Medulla oblongata (tissue), 1 donor: Measurements from ENCODE around the gene EFHC1.
"Not testable (repeated sequence)": the region's sequence is repeated elsewhere in the genome, so short reads cannot be mapped to it uniquely, and the experiment has no call there.

ENCODE experiments used
- DNase-seq: peaks from one replicate; pipeline ENCODE4 v3.0.0-alpha.2; 2015; ENCODE audit errors: extremely low spot score

Gene EFHC1

DNA sequence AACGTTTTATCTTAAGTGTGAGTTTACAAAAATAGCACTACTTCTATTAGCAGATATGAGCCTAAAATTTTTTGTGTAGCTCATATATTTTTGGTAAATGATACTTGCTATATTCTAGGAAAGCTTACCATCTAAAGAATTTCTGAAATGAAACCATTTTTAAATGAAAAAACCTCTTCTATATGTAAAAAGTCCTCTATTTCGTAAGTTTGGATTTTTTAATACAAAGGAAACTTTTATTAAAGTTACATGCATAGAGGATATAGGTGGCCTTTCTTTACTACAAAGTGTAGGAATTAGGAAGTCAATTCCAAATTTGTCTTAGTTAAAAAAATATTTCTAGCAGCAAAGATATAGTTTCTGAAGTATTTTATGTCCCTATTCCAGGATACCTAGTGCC lies 18.8 kb downstream of the EFHC1 start:
- no peak for DNase-seq

DNA sequence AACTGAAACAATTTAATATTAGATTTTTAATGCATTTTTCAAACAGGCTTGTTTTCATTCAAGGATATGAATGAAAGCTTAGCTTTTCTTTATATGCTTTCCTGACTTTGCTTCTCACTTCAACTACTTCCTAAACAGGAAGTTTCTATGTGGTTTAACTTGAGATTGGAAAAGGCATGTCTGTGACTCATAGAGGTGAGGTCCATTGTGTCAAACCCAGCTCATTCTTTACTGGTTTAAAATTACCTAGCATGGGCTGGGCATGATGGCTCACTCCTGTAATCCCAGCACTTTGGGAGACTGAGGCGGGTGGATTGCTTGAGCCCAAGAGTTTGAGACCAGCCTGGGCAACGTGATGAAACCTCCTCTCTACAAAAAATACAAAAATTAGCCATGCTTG lies 34.4 kb downstream of the EFHC1 start:
- no peak for DNase-seq

DNA sequence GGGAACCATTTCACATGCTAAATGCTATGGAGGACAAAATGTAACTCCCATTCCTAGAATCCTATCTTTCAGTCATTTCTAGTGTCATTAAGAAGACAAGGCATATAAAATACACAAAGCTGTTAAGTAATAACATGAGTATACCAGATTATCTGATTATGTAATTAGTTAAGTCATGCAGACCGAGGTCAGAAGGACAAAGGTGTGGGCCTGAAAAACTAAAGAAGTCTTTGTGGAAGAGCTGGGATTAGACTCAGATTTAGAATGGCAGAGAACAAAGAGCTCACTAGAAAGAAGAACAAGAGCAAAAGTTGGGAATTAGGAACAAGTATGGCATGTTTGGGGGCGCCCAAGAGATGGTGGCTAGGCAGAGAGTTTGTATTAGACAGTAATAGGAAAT lies 37.0 kb downstream of the EFHC1 start:
- DNase-seq, result no peak

DNA sequence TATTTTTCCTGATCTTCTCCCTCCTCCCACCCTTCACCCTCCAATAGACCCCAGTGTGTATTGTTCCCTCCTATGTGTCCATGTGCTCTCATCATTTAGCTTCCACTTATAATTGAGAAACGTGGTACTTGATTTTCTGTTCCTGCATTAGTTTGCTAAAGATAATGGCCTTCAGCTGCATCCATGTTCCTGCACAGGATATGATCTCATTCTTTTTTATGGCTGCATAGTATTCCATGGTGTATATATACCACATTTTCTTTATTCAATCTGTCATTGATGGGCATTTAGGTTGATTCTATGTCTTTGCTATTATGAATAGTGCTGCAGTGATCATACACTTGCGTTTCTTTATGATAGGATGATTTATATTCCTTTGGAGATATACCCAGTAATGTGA lies 41.1 kb downstream of the EFHC1 start:
- not testable (repeated sequence) for DNase-seq

DNA sequence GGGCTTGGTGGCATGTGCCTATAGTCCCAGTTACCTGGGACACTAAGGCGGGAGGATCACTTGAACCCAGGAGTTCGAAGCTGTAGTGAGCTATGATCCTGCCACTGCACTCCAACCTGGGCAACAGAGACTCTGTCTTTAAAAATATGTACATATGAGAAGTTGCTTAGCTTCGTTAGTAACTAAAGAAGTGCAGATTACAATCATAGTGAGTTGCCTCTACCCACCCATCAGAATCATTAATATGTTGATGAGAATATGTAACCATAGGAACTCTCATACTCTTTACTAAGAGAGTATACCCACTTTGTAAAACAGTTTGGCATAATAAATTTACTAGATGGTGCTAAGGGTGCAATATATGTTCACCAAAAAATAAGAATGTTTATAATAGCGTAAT lies 54.0 kb downstream of the EFHC1 start:
- no peak for DNase-seq

DNA sequence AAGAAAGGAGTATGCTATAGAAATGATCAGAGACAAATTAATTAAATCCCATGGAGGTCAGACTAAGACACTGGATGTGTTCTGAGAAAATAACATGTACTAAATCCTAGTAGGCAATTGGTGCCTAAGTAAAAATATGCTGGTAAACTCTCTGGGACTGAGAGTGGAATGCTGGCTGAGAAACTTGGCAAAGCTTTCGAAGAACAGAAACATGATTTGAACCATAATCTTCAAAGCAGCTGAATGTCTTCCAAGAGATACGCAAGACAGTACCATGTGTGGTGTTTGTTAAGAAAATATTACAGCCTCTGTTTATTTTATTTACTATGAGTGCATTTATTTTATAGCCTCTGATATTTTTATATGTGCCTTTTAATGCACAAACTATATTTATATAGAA lies 55.2 kb downstream of the EFHC1 start:
- no peak for DNase-seq

DNA sequence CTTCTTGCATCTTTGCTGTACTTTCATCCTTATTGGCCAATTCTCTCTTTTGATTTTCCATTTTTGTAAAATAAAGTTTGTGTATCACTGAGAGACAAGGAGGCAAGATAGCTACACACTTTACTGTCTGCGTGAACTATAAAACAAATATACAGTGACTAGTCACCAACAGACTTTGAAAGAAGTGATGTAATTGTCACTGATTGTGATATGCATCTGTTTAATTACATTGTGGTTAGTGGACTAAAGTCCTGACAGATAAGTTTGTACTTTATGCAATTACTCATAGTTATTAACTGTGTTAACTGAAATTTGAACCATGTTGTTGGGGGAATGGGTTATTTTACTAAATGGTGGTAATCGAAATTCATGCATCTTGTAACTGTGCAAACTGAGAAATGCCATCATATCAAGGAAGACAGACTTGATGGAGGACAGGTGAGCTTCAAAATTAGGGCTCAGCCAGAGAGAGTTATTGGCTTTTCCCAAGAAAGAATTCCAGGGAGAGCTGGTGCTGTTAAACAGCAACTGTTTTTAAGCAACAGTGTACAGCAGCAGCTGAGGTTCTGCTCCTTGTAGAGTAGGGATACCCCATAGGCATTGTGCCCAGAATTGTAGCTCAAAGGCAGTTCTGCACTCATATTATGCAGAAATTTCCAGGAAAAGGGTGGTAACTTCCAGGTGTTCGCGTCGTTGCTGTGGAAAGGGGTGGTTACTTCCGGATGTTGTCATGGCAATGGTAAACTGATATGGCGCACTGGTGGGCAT lies 62.9 kb downstream of the EFHC1 start:
- no peak for DNase-seq

DNA sequence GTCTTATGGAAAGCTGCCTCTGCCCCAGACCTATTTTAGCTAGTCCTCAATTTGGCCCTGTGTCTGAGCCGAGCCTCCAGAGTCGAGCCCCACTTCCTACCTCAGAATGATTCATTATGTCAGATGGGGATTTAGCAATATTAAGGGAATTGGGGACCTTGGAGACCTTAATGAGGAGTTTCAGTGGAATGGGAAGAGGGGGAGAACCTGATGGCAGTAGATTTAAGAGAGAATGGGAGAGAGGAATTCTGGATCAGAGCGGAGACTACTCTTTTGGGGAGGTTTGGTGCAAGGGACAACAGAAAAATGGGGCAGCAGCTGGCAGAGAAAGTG lies 63.5 kb downstream of the EFHC1 start:
- DNase-seq, result no peak

DNA sequence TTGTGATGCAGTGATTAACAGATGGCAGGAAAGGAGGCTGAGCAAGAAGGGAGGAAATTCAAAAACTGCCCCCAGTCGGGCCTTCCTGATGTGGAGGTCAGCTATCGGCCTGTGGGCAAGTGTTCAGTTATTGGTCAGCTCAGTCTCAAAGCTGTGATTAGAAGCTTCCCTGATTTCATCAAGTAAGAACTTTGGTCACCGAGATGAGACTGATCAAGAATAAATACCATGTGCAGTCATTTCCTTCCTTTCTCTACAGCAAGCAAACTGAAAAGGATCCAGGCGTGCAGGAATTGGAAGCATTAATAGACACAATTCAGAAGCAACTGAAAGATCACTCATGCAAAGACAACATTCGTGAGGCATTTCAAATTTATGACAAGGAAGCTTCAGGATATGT lies 69.7 kb downstream of the EFHC1 start:
- no peak for DNase-seq

DNA sequence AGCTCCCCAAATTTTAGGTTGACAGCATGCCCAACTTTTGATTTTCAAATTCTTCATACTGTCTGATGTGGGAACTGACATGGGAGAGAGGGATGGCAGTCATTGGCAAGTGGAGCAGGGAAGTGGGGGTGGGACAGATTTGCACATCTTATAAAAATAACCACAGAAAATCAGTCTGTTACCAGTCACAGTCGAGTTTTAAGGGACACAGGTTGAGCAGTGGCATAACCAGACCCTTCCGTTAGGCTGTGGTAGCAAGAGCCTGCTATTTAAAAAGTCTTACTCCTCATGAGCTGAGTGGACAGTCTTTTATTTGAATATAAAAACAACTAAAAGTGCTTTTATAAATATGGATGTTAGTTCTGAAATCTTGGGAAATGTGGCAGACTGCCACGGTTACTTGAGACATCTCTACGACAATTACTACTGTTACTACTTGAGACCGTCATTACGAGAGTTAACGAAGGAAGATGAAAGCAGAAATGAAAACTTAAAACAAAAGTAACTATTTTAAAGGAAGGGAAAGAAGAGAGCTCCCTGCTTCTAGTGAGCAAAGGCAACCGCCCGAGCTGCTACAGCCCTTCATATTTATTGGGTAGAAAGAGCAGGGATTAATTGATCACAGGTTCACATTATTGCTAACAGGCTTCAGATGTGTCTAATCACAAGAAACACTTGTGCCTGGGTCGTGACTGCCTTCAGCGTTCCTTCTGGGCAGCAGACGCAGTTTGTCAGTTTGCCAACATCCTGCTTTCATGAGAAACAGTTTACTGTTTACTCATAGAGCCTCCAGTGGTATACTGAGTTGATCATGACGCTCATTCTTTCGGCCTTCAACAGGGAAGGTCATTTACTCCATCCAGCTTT lies 71.3 kb downstream of the EFHC1 start:
- no peak for DNase-seq

DNA sequence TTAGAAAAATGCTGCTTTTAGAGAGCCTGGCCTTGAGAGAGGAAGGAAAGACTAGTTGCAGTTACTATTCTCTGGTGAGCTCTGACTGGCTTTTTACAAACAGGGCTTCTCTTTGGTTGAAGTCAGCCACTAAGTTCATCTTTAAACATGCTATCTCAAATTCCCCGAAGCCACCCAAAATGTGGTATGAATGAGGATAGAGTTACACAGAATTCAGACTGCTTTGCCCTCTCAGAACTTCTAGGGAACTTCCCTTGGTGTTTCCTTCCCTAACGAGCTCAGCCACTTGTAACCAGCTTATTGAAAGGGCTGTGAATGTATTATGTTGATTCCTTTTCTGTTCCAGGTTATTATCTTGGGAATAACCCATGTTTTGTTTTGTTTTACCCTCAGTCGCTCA lies 73.5 kb downstream of the EFHC1 start:
- DNase-seq, result no peak

DNA sequence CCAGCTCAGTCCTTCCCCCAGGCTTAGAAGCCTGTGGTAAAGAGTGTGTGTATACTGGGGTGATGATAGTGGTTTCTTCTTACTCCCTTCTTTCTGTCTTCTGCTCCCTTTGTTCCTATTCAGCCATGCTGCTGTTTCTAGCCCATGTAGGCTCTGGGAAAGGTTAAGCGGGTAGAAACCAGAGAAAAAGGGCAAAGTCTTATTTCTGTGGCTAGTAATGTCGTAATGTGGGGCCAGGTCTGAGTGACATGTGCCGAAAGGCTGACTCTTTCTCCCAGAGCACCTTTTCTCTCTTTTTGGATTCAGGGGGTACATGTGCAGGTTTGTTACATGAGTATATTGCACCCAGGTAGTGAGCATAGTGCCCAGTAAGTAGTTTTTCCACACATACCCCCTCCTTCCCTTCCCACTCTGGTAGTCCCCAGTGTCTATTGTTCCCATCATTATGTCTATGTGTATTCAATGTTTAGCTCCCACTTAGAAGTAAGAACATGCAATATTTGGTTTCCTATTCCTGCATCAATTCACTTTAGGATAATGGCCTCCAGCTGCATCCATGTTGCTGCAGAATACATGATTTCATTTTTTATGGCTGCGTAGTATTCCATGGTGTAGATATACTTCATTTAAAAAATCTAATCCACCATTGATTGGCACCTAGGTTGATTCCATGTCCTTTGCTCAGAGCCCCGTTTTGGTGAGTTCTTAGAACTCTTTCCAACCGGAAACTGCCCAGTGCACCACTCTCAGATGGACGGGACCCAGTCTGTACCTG lies 74.3 kb downstream of the EFHC1 start:
- DNase-seq, result no peak

DNA sequence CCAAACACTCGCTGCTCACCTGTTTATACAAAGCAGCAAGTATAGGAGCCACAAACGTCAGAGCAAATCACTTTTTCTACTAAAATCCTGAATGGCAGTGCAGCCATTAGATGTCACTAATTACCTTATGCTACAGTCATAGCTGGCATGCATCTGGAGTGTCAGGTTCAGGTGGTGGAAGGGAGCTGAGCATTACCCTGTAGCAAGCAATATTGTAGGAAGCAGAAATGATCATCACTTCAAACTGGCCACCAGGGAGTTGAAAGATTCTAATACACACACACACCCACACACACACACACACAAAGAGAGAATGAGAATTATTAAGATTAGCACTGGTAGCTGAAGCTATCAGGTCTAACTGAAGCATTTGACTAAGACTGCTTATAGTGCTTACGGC lies 75.8 kb downstream of the EFHC1 start:
- no peak for DNase-seq

DNA sequence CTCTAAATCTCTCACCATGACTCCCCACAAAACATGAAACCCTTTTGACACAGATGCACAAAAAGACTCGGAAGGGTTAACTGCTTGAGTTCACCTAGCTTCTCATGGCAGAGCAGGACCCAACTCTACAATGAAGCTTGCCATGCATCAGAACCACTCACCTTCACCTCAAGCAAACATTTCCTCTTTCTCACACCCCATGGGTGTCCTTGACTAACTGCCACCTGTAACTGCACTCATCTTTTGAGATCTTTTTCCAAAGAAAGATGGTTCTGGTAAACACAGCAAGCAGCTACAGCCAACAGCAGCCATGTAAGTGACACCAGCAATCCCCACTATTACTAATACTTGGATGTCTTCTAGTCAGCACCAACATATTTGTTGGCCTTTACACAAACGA lies 76.5 kb downstream of the EFHC1 start:
- no peak for DNase-seq

DNA sequence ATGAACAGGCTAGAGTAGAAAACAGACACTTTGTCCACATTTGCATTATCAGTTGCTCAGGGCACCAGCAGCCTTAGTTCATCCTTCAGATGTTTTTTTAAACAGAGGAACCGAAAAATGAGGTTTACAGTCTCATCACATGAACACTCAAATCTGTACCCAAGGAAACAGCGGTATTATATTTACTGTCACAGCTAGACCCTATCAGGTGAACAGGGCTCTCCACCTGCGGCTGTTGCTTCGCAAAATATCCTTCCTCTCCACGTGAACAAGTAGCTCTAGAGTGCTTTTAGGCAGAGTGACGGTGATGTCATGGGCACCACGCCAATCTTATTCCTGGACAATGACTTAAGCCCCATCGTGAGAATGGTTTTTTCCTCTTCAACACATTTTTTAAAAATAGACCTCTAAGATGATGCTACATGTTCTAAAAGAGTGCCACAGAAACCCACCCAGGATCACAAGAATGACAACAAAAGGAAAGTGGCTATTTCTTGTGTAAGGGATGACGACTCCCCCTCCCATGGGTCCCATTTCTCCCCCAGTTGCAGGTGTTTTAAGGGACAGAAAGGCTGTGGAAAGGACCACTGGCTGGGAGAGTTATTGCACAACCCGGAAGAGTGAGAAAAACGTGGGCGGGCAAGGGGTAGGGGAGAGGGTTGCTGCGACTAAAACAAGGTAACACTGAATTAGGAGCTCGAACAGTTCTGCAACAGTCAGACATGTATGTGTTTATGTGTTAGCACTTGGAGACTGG lies 77.7 kb downstream of the EFHC1 start:
- no peak for DNase-seq

DNA sequence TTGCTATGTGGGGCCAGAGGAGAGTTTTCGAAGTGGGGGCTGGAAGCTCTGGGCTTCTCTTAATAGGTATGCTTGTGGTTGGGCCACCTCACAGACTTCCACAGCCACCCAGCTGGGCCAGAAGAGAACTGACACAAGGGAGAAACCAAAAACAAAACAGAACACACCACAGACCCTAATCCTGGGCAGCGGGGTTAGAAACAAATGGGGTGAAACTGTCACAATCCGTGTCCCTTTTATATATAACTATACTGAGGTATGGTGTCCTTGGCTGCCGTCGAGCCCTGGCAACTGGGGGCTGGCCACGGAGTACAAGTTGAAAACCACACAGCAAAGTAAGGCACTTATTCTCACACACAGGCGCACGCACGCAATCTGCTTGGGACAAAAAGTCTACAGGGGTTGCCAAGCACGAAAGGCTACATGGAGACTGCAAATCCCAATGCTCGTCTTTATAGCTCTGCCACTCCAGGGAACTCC lies 78.4 kb downstream of the EFHC1 start:
- no peak for DNase-seq

DNA sequence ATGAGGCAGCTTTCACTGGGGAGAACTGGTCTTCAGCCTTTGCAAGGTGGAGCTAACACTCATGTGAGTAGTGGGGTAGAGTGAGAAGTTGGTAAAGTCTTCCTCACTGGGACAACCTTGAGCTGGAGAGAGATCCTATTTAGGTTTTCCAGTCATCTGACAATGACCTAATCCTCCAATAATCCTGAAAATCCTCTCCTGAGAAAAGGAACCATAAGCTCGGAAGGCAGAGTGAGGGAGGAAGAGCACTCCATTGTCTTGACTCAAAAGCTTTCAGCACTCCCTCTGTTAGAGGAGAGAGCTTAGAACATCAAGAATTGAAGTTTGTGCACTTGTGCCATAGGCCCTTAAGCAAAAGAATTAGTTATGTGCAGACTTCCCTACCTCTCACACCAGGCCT lies 78.9 kb downstream of the EFHC1 start:
- no peak for DNase-seq

DNA sequence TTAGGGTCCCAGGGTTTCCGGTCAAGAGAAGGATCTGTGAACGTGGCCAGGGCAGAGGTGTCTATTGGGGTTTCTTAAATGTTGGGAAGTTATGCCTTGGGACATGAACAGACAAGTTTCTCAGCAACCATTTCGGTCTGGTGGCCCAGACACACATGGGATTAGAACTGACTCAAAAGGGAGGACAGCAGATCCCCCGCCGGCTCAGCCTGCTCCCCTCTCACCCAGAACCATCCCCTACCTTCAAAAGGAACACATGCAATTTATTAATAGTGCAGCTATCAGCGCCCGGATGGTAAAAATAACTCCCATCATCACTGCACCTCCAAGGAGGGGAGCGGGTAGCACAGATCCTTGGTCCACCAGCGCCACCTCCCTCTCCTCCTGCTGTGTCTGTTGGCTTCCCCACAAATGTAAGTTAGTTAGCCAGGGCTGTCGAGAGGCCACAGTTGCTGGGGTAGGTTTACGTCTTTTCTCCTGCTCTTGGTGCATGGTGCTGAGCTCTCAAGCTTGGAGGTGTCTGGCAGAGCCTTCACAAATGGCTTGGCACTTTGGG lies 79.6 kb downstream of the EFHC1 start:
- no peak for DNase-seq

DNA sequence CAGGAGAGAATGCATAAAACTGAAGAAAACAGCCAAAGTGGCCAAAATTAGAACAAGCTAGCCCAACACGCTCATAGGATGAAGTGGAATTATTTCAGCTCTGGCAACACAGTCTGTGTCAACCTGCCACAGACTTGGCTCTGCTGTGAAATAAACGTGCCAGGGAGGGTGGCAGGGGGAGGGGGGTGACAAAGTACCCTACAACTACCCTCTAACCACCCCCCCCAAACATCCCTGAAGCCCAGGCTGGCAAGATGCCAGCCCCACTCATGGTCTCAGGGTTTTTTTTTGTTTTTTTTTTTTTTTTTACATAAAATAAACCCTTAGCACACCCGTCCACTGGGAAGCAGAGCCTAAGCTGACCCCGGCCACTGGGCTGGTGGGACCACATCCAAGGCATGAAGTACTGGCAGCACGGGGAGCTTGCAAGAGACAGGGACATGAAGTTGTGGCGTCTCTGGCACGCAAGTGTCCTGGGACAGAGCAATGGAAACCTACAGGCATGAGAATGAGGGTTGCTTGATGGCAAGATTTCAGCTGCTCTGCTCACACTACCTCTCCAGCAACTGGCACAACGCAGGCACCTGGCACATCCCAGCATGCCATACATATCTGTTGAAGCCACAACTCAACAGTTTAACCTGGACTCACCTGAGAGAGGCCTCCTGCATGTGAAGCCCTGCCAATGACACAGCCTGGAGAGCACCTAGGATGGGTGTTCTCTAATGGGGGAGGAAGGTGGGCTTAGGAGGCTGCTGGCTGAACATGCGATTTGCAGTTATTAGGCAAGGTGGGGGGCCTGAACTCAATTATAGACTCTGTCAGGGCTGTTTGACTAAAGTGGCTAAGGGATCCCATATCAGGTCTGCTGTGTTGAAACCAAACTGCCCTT lies 80.3 kb downstream of the EFHC1 start:
- no peak for DNase-seq

DNA sequence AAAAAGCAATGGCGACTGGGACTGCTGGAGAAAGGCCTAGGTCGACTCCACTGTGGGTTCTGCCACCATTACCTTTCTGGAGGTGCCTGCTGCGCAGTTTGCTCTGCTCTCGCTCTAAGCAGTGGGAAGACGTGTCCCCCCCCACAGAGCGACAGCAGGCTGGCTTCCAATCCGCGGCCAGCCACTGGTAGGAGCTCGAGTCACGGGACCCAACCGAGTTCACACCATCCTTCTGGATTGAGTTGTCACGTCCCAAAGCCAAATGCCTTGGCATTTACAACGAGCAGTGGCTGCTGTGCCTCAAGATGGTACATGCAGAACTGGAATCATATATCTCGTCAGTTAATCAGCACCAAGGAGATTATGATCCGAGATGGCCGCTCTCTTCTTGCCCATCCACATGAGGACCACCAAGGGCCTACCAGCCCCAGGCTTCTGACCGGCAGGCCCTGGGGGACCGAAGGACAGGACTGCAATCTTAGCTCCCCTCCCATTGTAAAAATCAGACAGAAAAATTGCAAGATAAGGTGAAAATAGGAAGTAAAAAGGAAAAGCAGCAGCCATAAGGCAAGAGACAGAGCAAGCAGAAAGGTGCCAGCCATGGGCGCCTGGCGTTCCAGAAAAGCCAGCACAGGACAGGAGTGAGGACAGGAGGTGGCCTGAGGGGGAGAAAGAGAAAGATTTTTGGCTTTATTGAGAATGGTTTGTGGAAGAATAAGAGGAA lies 82.3 kb downstream of the EFHC1 start:
- no peak for DNase-seq
